Fibroblast of the aortic adventitia (primary cell): ENCODE results near the gene SH3TC1. TPM values are rescaled to one million over a fixed set of nuclear protein-coding genes. Genes with fewer than 3 reads are reported as not detected.

Experiments used
- DNase-seq: peaks from one replicate; pipeline ENCODE4 v3.0.0-alpha.2; 2010; ENCODE audit warnings: low read depth
- H3K4me3 ChIP-seq: 2 replicates; pipeline ENCODE4 v1.5.1; 2011; ENCODE audit warnings: low read depth, mild to moderate bottlenecking, control low read depth, low read length, moderate library complexity
- CTCF ChIP-seq: IDR thresholded peaks from 2 replicates; pipeline ENCODE4 v1.5.1; 2011; ENCODE audit warnings: mild to moderate bottlenecking, low read length, control low read depth, inconsistent platforms; ENCODE audit not compliant: insufficient read depth
- total RNA-seq: library from RNA; depleted of rRNA; stranded (reverse); fragments of >200 nt; gene quantifications from 2 replicates; pipeline ENCODE4 v1.2.3, GENCODE V29; 2012; ENCODE audit warnings: low replicate concordance

Gene SH3TC1
- total RNA-seq, 1 donor: 1.5 TPM

GRCh38 chr4:8191136-8191747 is 7.8 kb upstream of the SH3TC1 start:
- H3K4me3 ChIP-seq: no peak overlapping the region
- DNase-seq: peak; percentile 25
- TF ChIP-seq CTCF: no peak

GRCh38 chr4:8192748-8193738 is 6.0 kb upstream of the SH3TC1 start:
- DNase-seq: peak; percentile 48
- TF ChIP-seq CTCF: peak; percentile 32
- no peak overlapping the region for H3K4me3 ChIP-seq

- DNase-seq: no peak
- TF ChIP-seq CTCF: no peak
- H3K4me3 ChIP-seq: no peak overlapping the region
Observed at GRCh38 chr4:8194306-8195242, 4.5 kb upstream of the SH3TC1 start.

GRCh38 chr4:8195431-8195830 is 3.7 kb upstream of the SH3TC1 start:
- no peak for DNase-seq
- TF ChIP-seq CTCF: no peak
- no peak overlapping the region for H3K4me3 ChIP-seq

GRCh38 chr4:8195841-8196458 is 3.1 kb upstream of the SH3TC1 start:
- TF ChIP-seq CTCF: no peak
- no peak for DNase-seq

GRCh38 chr4:8197521-8197920 is 1.6 kb upstream of the SH3TC1 start:
- no peak overlapping the region for H3K4me3 ChIP-seq
- TF ChIP-seq CTCF: no peak
- DNase-seq: no peak

More at GRCh38 chr4:8195841-8196458, 3.1 kb upstream of the SH3TC1 start:
- no peak overlapping the region for H3K4me3 ChIP-seq
